ENCODE data around the gene CRHR2. TPM values are rescaled to one million over a fixed set of nuclear protein-coding genes. Genes with fewer than 3 reads are reported as not detected.

Gene CRHR2
- total and polyA plus RNA-seq, 2 experiments from 2014 or later, result 0.39 to 0.77 TPM

- H3K27me3 ChIP-seq, result no peaks in the 10 kb centered on the region
- peaks cover 9% of the 10 kb centered on the region for H3K4me1 ChIP-seq (ENCODE audit: low read depth)
- H3K27ac ChIP-seq, result no peak overlapping the region
- H3K4me3 ChIP-seq, result no peak overlapping the region
- DNase-seq (ENCODE audit: low read depth in 1 of 2, low spot score in 1 of 2), result no peak
- no peaks in the 10 kb centered on the region for H3K9me3 ChIP-seq (ENCODE audit: low read depth)
- TF ChIP-seq CTCF (IDR thresholded peaks at IDR 0.05; ENCODE audit: low read depth, low read length), result no peak
- no peaks in the 10 kb centered on the region for H3K36me3 ChIP-seq
These were observed 18.7 kb upstream of the CRHR2 start for GRCh38 chr7:30700941-30701340.

- H3K27ac ChIP-seq, result no peak overlapping the region
- peak in 1 of 2 donors; percentile 66 for DNase-seq (ENCODE audit: low read depth in 1 of 2, low spot score in 1 of 2)
- no peak overlapping the region for H3K4me3 ChIP-seq
- H3K4me1 ChIP-seq (ENCODE audit: low read depth), result peaks cover 9% of the 10 kb centered on the region
- no peaks in the 10 kb centered on the region for H3K9me3 ChIP-seq (ENCODE audit: low read depth)
- no peaks in the 10 kb centered on the region for H3K36me3 ChIP-seq
- no peak for TF ChIP-seq CTCF (IDR thresholded peaks at IDR 0.05; ENCODE audit: low read depth, low read length)
- no peaks in the 10 kb centered on the region for H3K27me3 ChIP-seq
These were observed 17.6 kb upstream of the CRHR2 start for GRCh38 chr7:30699706-30700495.

GRCh38 chr7:30698481-30698880, 16.2 kb upstream of the CRHR2 start:
- H3K4me3 ChIP-seq, result no peak overlapping the region
- H3K27me3 ChIP-seq, result no peaks in the 10 kb centered on the region
- no peaks in the 10 kb centered on the region for H3K9me3 ChIP-seq (ENCODE audit: low read depth)
- no peak for DNase-seq (ENCODE audit: low read depth in 1 of 2, low spot score in 1 of 2)
- no peak for TF ChIP-seq CTCF (IDR thresholded peaks at IDR 0.05; ENCODE audit: low read depth, low read length)
- no peaks in the 10 kb centered on the region for H3K36me3 ChIP-seq
- H3K27ac ChIP-seq, result no peak overlapping the region
- H3K4me1 ChIP-seq (ENCODE audit: low read depth), result peaks cover 15% of the 10 kb centered on the region

- DNase-seq (ENCODE audit: low read depth in 1 of 2, low spot score in 1 of 2), result no peak
- H3K36me3 ChIP-seq, result no peaks in the 10 kb centered on the region
- H3K9me3 ChIP-seq (ENCODE audit: low read depth), result no peaks in the 10 kb centered on the region
- peaks cover 15% of the 10 kb centered on the region for H3K4me1 ChIP-seq (ENCODE audit: low read depth)
- no peaks in the 10 kb centered on the region for H3K27me3 ChIP-seq
- H3K4me3 ChIP-seq, result no peak overlapping the region
- no peak overlapping the region for H3K27ac ChIP-seq
- TF ChIP-seq CTCF (IDR thresholded peaks at IDR 0.05; ENCODE audit: low read depth, low read length), result no peak
These were observed 15.6 kb upstream of the CRHR2 start for GRCh38 chr7:30697719-30698460.

GRCh38 chr7:30694774-30695721, 12.8 kb upstream of the CRHR2 start:
- H3K36me3 ChIP-seq, result no peaks in the 10 kb centered on the region
- H3K27me3 ChIP-seq, result no peaks in the 10 kb centered on the region
- DNase-seq (ENCODE audit: low read depth in 1 of 2, low spot score in 1 of 2), result no peak
- H3K4me1 ChIP-seq (ENCODE audit: low read depth), result peaks cover 6% of the 10 kb centered on the region
- no peak for TF ChIP-seq CTCF (IDR thresholded peaks at IDR 0.05; ENCODE audit: low read depth, low read length)
- peak overlapping the region; percentile 5 for H3K27ac ChIP-seq
- no peaks in the 10 kb centered on the region for H3K9me3 ChIP-seq (ENCODE audit: low read depth)
- H3K4me3 ChIP-seq, result no peak overlapping the region
